Measurements from ENCODE around the gene ANKS1A.
A peak's percentile ranks its signal among the peaks of the same experiment; 100 is the strongest.

Gene ANKS1A

DNA sequence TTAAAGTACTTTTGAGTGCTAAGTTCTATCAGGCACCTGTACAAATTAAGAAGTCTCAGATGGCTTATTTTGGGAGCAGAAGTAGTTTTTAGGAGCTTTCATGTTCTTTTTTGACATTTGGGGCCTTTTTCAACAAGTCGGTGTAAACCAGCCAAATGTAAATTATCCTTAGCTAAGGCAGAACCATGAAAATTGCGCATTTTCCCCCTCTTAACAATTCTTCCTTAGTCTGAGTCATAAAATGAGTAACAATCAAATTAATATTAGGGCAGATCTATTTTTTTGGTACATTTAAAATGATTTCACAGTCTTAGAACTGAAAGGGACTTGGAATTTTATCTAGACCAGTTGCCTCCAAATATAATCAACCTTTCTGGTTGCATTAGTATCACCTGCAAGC, 87.2 kb downstream of the ANKS1A start:
- no peak for TF ChIP-seq ZBTB7A (IDR thresholded peaks at IDR 0.05; ENCODE audit: low read depth)
- TF ChIP-seq MAX (IDR thresholded peaks at IDR 0.05): no peak
- TF ChIP-seq EP300 (IDR thresholded peaks at IDR 0.05; ENCODE audit: borderline replicate concordance): no peak
- no peak for TF ChIP-seq TCF12 (IDR thresholded peaks at IDR 0.05; ENCODE audit: low read depth)
- TF ChIP-seq EGR1 (IDR thresholded peaks at IDR 0.05): no peak
- TF ChIP-seq CREB1 (IDR thresholded peaks at IDR 0.05; ENCODE audit: low read depth): no peak
- no peak for TF ChIP-seq USF1 (IDR thresholded peaks at IDR 0.05)
- no peak for TF ChIP-seq RAD21 (IDR thresholded peaks at IDR 0.05; ENCODE audit: low read depth)
- no peak for TF ChIP-seq NFIC (IDR thresholded peaks at IDR 0.05)
- TF ChIP-seq FOXM1 (IDR thresholded peaks at IDR 0.05; ENCODE audit: borderline replicate concordance, low read depth): no peak
- no peak for TF ChIP-seq TEAD4 (IDR thresholded peaks at IDR 0.05)
- no peak for TF ChIP-seq TAF1 (IDR thresholded peaks at IDR 0.05; ENCODE audit: low read depth)
- TF ChIP-seq, protein P1, sequence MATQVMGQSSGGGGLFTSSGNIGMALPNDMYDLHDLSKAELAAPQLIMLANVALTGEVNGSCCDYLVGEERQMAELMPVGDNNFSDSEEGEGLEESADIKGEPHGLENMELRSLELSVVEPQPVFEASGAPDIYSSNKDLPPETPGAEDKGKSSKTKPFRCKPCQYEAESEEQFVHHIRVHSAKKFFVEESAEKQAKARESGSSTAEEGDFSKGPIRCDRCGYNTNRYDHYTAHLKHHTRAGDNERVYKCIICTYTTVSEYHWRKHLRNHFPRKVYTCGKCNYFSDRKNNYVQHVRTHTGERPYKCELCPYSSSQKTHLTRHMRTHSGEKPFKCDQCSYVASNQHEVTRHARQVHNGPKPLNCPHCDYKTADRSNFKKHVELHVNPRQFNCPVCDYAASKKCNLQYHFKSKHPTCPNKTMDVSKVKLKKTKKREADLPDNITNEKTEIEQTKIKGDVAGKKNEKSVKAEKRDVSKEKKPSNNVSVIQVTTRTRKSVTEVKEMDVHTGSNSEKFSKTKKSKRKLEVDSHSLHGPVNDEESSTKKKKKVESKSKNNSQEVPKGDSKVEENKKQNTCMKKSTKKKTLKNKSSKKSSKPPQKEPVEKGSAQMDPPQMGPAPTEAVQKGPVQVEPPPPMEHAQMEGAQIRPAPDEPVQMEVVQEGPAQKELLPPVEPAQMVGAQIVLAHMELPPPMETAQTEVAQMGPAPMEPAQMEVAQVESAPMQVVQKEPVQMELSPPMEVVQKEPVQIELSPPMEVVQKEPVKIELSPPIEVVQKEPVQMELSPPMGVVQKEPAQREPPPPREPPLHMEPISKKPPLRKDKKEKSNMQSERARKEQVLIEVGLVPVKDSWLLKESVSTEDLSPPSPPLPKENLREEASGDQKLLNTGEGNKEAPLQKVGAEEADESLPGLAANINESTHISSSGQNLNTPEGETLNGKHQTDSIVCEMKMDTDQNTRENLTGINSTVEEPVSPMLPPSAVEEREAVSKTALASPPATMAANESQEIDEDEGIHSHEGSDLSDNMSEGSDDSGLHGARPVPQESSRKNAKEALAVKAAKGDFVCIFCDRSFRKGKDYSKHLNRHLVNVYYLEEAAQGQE (IDR thresholded peaks at IDR 0.05; ENCODE audit: low read depth): no peak
- no peak for TF ChIP-seq YY1 (IDR thresholded peaks at IDR 0.05; ENCODE audit: low read depth)
- TF ChIP-seq CEBPB (IDR thresholded peaks at IDR 0.05): no peak

DNA sequence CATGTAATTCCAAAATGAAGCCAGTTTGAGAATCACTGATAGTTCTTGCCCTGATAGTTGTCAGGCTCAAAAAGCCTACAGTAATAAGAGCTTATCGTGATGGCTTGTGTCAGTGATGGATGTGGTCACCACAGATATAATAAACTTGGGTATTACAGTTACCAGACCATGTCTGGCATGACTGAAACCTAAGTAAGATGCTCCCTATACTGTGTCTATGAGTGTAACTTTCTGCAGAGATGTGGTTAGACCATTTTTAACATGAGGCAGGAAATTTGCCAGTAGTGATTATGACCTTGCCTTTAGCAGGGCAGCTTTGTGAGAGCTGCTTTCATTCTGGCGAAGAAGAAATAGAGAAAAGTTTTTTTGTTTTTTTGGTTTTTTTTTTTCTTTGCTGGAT, 90.2 kb downstream of the ANKS1A start:
- TF ChIP-seq ZBTB7A (IDR thresholded peaks at IDR 0.05; ENCODE audit: low read depth) (no peak), NFIC (IDR thresholded peaks at IDR 0.05) (no peak)

- TF ChIP-seq TEAD4 (IDR thresholded peaks at IDR 0.05) (no peak), CEBPB (IDR thresholded peaks at IDR 0.05) (no peak), FOXM1 (IDR thresholded peaks at IDR 0.05; ENCODE audit: borderline replicate concordance, low read depth) (no peak), TAF1 (IDR thresholded peaks at IDR 0.05; ENCODE audit: low read depth) (no peak), CREB1 (IDR thresholded peaks at IDR 0.05; ENCODE audit: low read depth) (no peak), EP300 (IDR thresholded peaks at IDR 0.05; ENCODE audit: borderline replicate concordance) (no peak), NFIC (IDR thresholded peaks at IDR 0.05) (no peak), USF1 (IDR thresholded peaks at IDR 0.05) (no peak), ZBTB7A (IDR thresholded peaks at IDR 0.05; ENCODE audit: low read depth) (no peak), EGR1 (IDR thresholded peaks at IDR 0.05) (no peak), MAX (IDR thresholded peaks at IDR 0.05) (no peak), RAD21 (IDR thresholded peaks at IDR 0.05; ENCODE audit: low read depth) (no peak), TCF12 (IDR thresholded peaks at IDR 0.05; ENCODE audit: low read depth) (no peak)
- TF ChIP-seq, protein P1 (IDR thresholded peaks at IDR 0.05; ENCODE audit: low read depth): no peak
These were observed 90.9 kb downstream of the ANKS1A start for GRCh38 chr6:34979994-34980393.

GRCh38 chr6:34981366-34981765, 92.3 kb downstream of the ANKS1A start:
- TF ChIP-seq MAX (IDR thresholded peaks at IDR 0.05): no peak
- TF ChIP-seq TEAD4 (IDR thresholded peaks at IDR 0.05): no peak
- no peak for TF ChIP-seq NFIC (IDR thresholded peaks at IDR 0.05)
- no peak for TF ChIP-seq CREB1 (IDR thresholded peaks at IDR 0.05; ENCODE audit: low read depth)
- TF ChIP-seq USF1 (IDR thresholded peaks at IDR 0.05): no peak

DNA sequence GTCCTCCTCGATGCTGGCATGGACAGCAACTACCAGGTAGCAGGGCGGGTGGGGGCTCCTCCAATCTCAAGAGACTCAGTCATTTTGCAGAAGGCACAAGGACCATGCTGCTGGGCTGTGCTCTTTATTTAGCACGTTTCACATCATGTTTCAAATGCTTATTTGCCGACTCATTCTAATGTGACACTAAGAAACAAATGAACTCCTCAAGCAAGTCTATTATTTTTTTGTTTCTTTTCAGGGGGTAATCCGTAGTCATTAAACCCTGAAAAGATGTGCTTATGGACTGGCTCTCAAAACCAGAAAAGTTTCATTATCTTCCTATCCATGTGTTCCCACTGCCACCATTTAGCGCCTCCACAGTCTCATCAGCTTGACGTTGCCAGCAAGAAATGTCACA, 92.9 kb downstream of the ANKS1A start:
- TF ChIP-seq TEAD4 (IDR thresholded peaks at IDR 0.05) (no peak), TCF12 (IDR thresholded peaks at IDR 0.05; ENCODE audit: low read depth) (no peak), TAF1 (IDR thresholded peaks at IDR 0.05; ENCODE audit: low read depth) (no peak)

DNA sequence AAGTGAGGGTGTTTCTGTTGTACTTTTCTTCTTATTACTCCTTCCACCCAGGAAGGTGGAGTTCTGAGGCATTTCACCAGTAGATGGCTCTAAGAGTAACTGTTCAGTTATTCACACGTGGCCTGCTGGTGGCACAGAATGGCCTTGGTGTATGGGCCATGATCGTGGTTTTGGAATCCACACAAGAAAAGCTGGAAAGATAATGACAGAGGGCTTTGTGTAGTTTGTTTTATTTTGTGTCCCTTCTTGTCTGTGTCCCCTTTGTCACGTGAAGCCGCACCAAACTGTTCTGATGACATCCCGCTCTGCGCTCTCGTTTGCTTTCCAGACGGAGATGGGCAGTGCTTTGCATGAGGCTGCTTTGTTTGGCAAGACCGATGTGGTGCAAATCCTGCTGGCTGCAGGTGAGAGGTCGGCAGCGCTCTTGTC, 93.4 kb downstream of the ANKS1A start:
- TF ChIP-seq RAD21 (IDR thresholded peaks at IDR 0.05; ENCODE audit: low read depth) (peak; percentile 24; the same call in 1 of the 2 replicates), NFIC (IDR thresholded peaks at IDR 0.05) (no peak)
